Natural killer cell treated with Interleukin-12 subunit alpha and Interleukin-12 subunit beta and Interleukin-15 and Interleukin-18, amount 100 ng/mL, for 72 hours (primary cell): ENCODE data around the gene MMP24OS. TPM values are rescaled to one million over a fixed set of nuclear protein-coding genes. Genes with fewer than 3 reads are reported as not detected.

Source experiments
- ATAC-seq, 2 donors: fragments of 150-1000 bp; cut with Tn5 transposase in 1 of 2; sonication (Bioruptor Pico), chemical (Tn5 transposase) in 1 of 2; 2 replicates each; pipeline ENCODE4 v1.10.0; 2021
- DNase-seq: peaks from one replicate; pipeline ENCODE4 v3.0.0; 2022; ENCODE audit warnings: low spot score
- H3K27ac Mint-ChIP-seq, 2 donors: 1 replicate in 1 of 2; 2 replicates in 1 of 2; pipeline ENCODE4 v1.8.0; 2022; ENCODE audit warnings: mixed read lengths in 2 of 2, mild to moderate bottlenecking in 1 of 2, moderate library complexity in 1 of 2
- H3K27me3 Mint-ChIP-seq, 2 donors: 1 replicate in 1 of 2; 2 replicates in 1 of 2; pipeline ENCODE4 v1.8.0; 2022; ENCODE audit warnings: mixed read lengths in 2 of 2
- H3K36me3 Mint-ChIP-seq: one replicate; pipeline ENCODE4 v1.8.0; 2022; ENCODE audit warnings: mixed read lengths
- H3K4me1 Mint-ChIP-seq, 2 donors: 1 replicate in 1 of 2; 2 replicates in 1 of 2; pipeline ENCODE4 v1.8.0; 2022; ENCODE audit warnings: low read depth in 2 of 2, mixed read lengths in 2 of 2, mild to moderate bottlenecking in 1 of 2
- H3K4me3 Mint-ChIP-seq: one replicate; pipeline ENCODE4 v1.8.0; 2022; ENCODE audit warnings: mixed read lengths
- H3K9me3 Mint-ChIP-seq: 2 replicates; pipeline ENCODE4 v1.8.0; 2022; ENCODE audit warnings: mixed read lengths
- total RNA-seq, 2 donors: library from RNA; stranded (reverse); gene quantifications; one replicate each; pipeline ENCODE4 v1.2.3, GENCODE V29; 2022

MMP24OS gene
- total RNA-seq, 2 donors from 2014 or later: 35.6 to 51.2 TPM

DNA sequence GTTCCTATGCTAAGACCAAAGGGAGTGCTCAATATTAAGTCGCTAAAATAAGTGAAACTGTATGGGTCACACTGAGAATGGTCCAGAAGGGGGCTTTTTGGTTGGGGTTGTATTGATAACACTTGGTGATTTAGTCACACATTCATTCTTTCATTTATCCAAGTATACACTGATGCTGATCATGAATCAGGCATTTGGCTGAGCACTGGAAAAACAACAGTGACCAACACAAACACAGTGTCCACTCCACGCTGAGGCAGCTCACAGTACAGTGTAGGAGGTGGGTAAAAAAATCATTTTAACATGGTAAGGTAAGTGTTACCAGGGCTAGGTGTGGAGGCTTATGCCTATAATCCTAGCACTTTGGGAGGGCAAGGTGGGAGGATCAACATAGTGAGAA, 23.5 kb upstream of the MMP24OS start:
- no peaks in the 10 kb centered on the region for H3K27me3 Mint-ChIP-seq
- no peak overlapping the region for H3K4me3 Mint-ChIP-seq
- H3K36me3 Mint-ChIP-seq: no peaks in the 10 kb centered on the region
- no peaks in the 10 kb centered on the region for H3K9me3 Mint-ChIP-seq
- H3K27ac Mint-ChIP-seq: no peak overlapping the region
- peaks cover 24% of the 10 kb centered on the region in 2 donors for H3K4me1 Mint-ChIP-seq
- ATAC-seq (no peak), DNase-seq (peak; percentile 10)

DNA sequence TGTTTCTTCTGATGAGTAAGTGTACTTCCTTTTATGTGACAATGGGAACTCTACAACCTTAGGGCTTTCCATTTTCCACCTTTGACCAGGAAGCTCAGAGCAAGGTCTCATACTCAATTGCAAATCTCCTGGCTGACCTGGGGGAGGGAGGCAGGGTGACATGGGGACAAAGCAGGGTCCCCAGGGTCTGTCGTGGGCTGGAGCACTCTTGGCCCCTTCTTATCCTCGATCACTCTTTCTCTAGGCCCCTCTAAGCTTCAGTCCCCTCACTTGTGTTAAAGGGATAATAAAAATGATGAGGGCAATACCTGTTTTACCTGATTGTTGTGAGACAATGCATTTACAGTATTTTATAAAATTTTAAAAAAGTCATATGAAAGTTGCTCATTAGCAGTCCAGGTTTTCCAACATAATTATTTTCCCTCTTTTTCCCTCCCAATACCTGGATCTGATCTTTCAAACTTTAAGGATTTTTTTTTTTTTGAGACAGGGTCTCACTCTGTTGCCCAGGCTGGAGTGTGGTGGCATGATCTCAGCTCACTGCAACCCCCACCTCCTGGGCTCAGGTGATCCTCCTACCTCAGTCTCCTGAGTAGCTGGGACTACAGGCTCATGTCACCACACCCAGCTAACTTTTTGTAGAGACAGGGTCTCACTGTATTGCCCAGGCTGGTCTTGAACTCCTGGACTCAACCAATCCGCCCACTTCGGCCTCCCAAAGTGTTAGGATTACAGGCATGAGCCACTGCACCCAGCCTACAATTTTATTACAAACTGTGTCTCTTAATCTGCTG, 22.7 kb upstream of the MMP24OS start:
- peaks cover 17 to 20% of the 10 kb centered on the region in 2 donors for H3K4me1 Mint-ChIP-seq
- ATAC-seq: no peak
- no peaks in the 10 kb centered on the region for H3K9me3 Mint-ChIP-seq
- H3K27ac Mint-ChIP-seq: no peak overlapping the region
- DNase-seq: peak; percentile 31
- H3K4me3 Mint-ChIP-seq: no peak overlapping the region
- H3K27me3 Mint-ChIP-seq: no peaks in the 10 kb centered on the region
- no peaks in the 10 kb centered on the region for H3K36me3 Mint-ChIP-seq

DNA sequence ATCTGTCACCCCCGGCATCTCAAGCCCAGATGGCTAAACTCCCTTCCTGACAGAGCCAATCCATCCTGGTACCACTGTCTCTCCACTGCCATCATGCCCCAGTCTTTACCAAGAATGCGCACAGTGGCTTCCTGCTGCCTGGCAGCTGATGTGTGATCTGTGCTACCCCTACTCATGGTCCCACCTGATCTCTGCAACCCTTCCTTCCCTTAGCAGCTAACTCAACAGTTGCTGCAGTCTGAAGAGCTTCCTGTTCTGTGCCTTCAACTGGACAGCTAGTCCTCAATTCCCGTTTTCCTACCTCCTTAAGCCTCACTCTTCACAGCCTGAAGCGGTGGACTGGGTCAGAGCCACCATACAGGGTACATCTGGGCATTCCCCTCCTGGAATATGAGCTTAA, 21.9 kb upstream of the MMP24OS start:
- Mint-ChIP-seq H3K36me3 (no peaks in the 10 kb centered on the region), H3K4me3 (no peak overlapping the region), H3K27me3 (no peaks in the 10 kb centered on the region), H3K27ac (no peak overlapping the region), H3K4me1 (peaks cover 14 to 21% of the 10 kb centered on the region in 2 donors), H3K9me3 (no peaks in the 10 kb centered on the region)
- ATAC-seq (no peak), DNase-seq (peak; percentile 8)

DNA sequence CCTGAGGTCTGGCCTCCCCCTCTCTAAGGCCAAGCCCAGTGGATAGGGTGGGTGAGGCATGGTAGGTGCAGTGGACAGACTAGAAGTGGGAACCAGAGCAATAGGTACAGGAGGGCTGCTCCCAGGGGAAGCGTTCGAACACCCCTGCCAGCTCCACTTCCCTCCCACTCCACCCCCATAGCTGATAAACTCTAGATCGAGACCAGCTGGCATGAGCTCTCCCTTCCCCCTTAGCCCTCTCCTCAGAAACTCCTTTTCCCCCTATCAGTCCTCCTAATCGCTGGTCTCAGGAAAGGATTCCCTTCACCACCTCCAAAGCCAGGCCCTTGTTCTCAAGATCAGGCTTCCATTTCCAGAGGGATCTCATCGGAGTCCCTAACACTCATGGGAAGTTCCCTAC, 20.3 kb upstream of the MMP24OS start:
- ATAC-seq: no peak
- Mint-ChIP-seq H3K9me3 (no peaks in the 10 kb centered on the region), H3K27me3 (peaks cover 0 to 2% of the 10 kb centered on the region in 2 donors), H3K4me1 (peaks cover 6 to 15% of the 10 kb centered on the region in 2 donors), H3K4me3 (no peak overlapping the region), H3K27ac (no peak overlapping the region), H3K36me3 (no peaks in the 10 kb centered on the region)
- no peak for DNase-seq

DNA sequence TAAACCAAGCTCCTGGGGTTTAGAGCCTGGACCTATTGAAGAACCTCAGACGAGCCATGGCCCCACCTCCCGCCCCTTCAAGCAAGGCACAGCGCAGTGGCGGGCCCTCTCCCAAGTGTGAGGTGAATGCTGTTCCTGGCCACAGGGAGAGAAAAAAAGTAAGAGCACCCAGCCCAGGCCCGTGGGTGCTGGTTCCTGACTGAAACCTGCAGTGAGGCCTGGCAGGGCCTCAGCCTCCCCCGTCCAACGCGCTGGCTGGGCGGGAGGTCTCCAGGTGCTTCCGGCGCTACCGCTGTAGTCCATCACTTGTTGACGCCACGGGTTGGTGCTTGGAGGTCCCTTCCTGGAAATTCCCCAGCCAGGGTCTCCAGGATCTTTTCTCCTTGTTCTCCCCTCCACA, 19.8 kb upstream of the MMP24OS start:
- Mint-ChIP-seq H3K36me3 (no peaks in the 10 kb centered on the region), H3K4me1 (peaks cover 6 to 15% of the 10 kb centered on the region in 2 donors), H3K27me3 (peaks cover 0 to 2% of the 10 kb centered on the region in 2 donors), H3K27ac (no peak overlapping the region), H3K9me3 (no peaks in the 10 kb centered on the region), H3K4me3 (no peak overlapping the region)
- ATAC-seq (no peak), DNase-seq (no peak)

DNA sequence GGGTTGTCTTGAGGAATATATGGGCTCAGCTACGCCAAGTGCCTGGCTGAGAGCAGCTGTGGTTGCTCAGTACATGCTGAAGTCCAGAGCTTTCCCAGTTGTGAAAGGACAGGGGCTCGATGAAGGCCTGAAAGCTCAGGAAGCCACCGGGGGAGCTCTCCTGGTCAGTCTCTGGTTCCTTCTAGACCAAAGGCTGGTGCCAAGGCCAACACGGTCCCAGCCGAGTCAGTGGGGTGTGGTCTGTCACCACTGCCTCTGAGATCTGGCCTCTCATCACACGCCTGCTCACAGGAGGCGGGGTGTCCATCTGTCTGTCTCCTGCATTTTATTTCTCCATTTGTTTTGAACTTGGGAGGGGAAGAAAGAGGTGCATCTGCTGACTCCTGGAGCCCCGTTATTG, 19.2 kb upstream of the MMP24OS start:
- no peak overlapping the region for H3K4me3 Mint-ChIP-seq
- H3K9me3 Mint-ChIP-seq: no peaks in the 10 kb centered on the region
- ATAC-seq (no peak), DNase-seq (no peak)
- no peak overlapping the region for H3K27ac Mint-ChIP-seq
- peaks cover 0 to 2% of the 10 kb centered on the region in 2 donors for H3K27me3 Mint-ChIP-seq
- no peaks in the 10 kb centered on the region for H3K36me3 Mint-ChIP-seq
- H3K4me1 Mint-ChIP-seq: peaks cover 6 to 15% of the 10 kb centered on the region in 2 donors

DNA sequence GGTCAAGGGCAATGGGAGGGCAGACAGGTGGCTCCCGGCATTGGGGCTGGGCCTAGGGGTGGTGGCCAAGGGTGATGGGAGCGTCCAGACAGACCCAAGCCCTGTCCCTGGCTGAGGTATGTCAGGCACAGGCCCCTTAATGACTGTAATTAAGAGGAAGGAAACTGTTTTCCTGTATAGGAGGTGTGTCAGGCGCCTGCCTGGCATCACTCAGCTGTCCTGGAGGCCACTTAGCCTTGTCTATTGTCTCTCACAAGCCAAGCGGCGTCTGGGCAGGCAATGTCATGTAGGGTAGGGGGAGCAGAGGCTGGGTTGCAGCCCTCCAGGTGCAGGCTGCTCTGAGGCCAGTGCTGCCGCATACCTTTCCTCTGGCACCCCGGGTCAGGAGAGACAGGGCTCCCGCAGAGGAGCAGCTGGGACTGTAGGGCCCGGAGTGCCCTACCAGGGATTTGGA, 18.2 kb upstream of the MMP24OS start:
- Mint-ChIP-seq H3K4me3 (no peak overlapping the region), H3K27ac (no peak overlapping the region), H3K4me1 (peaks cover 6 to 15% of the 10 kb centered on the region in 2 donors), H3K9me3 (no peaks in the 10 kb centered on the region), H3K27me3 (peaks cover 0 to 2% of the 10 kb centered on the region in 2 donors), H3K36me3 (no peaks in the 10 kb centered on the region)
- DNase-seq (no peak), ATAC-seq (no peak)

DNA sequence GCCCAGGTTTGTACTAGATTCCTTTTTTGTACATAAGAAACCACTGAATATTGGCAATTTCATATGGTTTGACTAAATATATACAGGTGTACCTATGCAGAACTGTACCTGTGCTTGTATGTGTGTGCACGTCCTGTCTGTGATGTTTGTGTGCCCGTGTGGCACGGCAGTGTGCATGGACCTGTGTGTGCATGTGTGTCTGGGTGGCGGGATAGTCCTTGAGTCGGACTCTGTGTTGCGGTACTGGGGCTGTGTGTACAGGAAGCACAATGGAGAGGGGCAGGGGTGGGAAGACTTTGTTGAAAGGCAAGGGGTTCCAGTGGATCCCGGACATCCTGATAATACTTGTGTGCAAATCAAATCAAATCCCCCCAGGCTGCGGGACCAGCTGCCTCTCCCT, 17.8 kb upstream of the MMP24OS start:
- peaks cover 0 to 2% of the 10 kb centered on the region in 2 donors for H3K27me3 Mint-ChIP-seq
- no peaks in the 10 kb centered on the region for H3K36me3 Mint-ChIP-seq
- H3K27ac Mint-ChIP-seq: no peak overlapping the region

DNA sequence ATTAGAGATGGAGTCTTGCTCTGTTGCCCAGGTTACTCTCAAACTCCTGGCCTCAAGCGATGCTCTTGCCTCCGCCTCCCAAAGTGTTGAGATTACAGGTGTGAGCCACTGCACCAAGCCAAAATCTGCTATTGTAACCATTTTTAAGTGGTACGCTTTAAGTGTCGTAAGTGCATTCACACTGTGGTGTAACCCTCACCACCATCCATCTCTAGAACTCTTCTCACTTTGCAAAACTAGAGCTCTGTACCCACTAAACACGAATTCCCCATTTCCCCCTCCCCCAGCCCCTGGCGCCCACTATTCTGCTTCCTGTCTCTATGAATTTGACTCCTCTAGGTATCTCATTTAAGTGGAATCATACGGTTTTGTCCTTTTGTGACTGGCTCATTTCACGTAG, 17.1 kb upstream of the MMP24OS start:
- Mint-ChIP-seq H3K9me3 (no peaks in the 10 kb centered on the region), H3K27ac (no peak overlapping the region), H3K27me3 (peaks cover 0 to 2% of the 10 kb centered on the region in 2 donors), H3K4me3 (no peak overlapping the region), H3K4me1 (peaks cover 6 to 15% of the 10 kb centered on the region in 2 donors), H3K36me3 (no peaks in the 10 kb centered on the region)
- ATAC-seq (peak; percentile 42 to 52), DNase-seq (no peak)

More for the DNA sequence above, 17.8 kb upstream of the MMP24OS start:
- Mint-ChIP-seq H3K4me1 (peaks cover 6 to 15% of the 10 kb centered on the region in 2 donors), H3K9me3 (no peaks in the 10 kb centered on the region), H3K4me3 (no peak overlapping the region)
- ATAC-seq: no peak
- DNase-seq: no peak

DNA sequence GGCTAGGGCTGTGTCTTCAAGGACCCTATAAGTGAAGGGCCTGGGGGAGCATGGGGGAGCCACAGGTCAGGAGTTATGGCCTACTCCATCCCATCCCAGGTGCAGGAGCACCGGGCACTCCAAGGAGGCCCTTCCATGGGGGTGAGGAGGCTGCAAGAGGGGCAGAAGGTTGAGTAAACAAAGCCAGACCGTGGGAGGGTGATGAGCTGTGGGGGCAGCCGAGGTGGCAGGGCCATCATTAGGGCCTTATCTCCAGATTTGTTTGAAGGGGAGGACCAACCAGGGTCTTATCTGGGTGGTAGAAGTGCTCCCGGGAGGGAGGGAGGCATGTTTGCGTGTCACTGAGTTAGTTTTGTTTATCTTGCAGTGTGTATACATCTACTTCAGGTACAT, 16.4 kb upstream of the MMP24OS start:
- H3K27me3 Mint-ChIP-seq: peaks cover 0 to 2% of the 10 kb centered on the region in 2 donors
- H3K4me3 Mint-ChIP-seq: no peak overlapping the region
- no peak for DNase-seq
- H3K36me3 Mint-ChIP-seq: no peaks in the 10 kb centered on the region
- H3K4me1 Mint-ChIP-seq: peaks cover 6 to 15% of the 10 kb centered on the region in 2 donors
- no peak for ATAC-seq
- H3K27ac Mint-ChIP-seq: no peak overlapping the region
- no peaks in the 10 kb centered on the region for H3K9me3 Mint-ChIP-seq

DNA sequence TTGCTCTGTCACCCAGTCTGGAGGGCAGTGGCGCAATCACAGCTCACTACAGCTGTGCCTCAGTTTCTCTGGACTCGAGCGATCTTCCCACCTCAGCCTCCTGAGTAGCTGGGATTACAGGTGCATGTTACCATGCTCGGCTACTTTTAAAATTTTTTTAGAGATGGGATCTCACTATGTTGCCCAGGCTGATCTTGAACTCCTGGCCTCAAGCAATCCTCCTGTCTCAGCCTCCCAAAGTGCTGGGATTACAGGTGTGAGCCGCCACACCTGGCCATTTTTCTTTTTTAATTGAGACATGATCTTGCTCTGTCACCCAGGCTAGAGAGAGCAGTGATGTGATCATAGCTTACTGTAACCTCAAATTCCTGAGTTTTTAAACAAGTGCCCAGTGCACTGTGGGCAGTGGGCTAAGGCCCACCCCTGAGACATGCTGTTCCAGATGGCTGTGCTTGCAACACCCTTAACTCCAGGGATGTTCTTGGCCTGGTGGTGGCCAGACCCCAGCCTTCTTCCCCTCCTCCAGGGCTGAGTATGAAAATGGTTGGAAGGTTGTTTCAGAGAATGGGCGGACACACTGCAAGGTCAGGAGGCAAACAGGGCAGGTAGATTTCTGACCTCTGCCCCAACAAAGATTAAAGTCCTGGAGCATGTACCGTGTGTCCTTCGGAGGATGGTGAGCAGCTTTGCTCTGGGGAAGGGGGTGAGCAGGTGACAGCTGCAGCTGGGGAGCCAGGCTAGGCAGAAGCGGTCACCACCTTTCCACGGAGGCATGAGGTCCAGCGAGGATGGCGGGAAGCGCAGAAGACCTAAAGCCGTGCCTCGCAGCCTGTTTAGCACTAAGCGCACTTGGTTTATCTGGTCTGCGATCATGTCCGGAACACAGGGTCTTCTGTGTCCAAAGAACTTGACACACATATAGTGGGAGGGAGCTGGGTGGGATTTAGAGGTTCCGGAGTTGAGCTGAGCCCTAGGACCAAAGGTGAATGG, 15.7 kb upstream of the MMP24OS start:
- Mint-ChIP-seq H3K27ac (peak overlapping the region in 1 of 2 donors; percentile 35), H3K36me3 (no peaks in the 10 kb centered on the region), H3K4me1 (peaks cover 6 to 12% of the 10 kb centered on the region in 2 donors), H3K27me3 (peaks cover 0 to 2% of the 10 kb centered on the region in 2 donors), H3K4me3 (no peak overlapping the region), H3K9me3 (no peaks in the 10 kb centered on the region)
- DNase-seq (no peak), ATAC-seq (no peak)

DNA sequence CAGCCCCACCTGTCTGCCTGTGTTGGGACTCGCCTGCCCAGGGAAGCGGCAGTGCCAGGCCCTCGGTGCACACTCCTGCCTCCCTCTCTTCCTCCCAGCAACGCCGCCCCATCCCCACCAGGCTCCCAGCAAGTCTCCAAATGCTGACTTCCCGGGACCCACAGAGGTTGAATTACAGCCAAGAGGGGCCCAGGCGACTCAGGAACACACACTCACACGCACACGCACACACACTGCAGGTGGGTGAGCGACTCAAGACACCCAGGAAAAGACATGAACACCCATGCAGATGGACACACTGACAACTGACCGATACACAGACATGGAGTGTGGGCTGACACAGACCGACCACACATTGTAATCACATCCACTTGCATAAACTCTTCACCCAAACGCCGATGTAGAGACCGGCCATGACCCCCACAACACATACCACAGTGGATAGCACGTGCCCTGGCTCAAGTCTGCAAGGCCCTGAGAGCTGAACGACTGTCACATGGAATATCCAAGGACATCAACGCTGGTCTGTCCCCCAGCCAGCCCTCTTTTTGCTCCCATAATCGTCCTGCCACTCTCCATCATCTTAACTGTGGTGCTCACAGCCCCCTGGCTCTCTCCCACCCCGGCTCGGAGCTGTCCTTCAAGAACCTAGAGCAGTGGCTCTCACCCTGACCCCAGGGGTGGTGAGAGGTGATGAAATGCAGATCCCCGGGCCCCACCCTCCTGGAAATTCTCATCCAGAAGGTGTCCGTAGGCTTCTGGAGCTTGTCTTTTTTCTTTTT, 14.8 kb upstream of the MMP24OS start:
- no peak for ATAC-seq
- H3K36me3 Mint-ChIP-seq: no peaks in the 10 kb centered on the region
- peaks cover 0 to 2% of the 10 kb centered on the region in 2 donors for H3K27me3 Mint-ChIP-seq
- DNase-seq: no peak
- no peak overlapping the region for H3K27ac Mint-ChIP-seq
- H3K4me1 Mint-ChIP-seq: peaks cover 6 to 12% of the 10 kb centered on the region in 2 donors
- no peaks in the 10 kb centered on the region for H3K9me3 Mint-ChIP-seq
- no peak overlapping the region for H3K4me3 Mint-ChIP-seq
